Calu3 (cell line): ENCODE results near the gene KLF15. TPM values are rescaled to one million over a fixed set of nuclear protein-coding genes. Genes with fewer than 3 reads are reported as not detected.

Source experiments
- BruUV-seq: library from RNA; stranded (reverse); fragments of 400-500 nt; replicated peaks from 2 replicates; lab custom pipeline; 2021; lab: Mats Ljungman, UMichigan
- CTCF ChIA-PET: fragments of 300-600 bp; sonication (Branson Sonifier 250); formaldehyde crosslinking; loops from one replicate; lab custom pipeline; 2022; ENCODE audit warnings: antibody characterized with exemption; lab: Charles Lee
- DNase-seq: peaks from one replicate; pipeline ENCODE4 v3.0.0; 2022
- H3K27ac Mint-ChIP-seq: one replicate; pipeline ENCODE4 v1.8.0; 2022; ENCODE audit warnings: mixed read lengths; ENCODE audit not compliant: unreplicated experiment
- H3K27me3 Mint-ChIP-seq: one replicate; pipeline ENCODE4 v1.8.0; 2022; ENCODE audit warnings: mixed read lengths; ENCODE audit not compliant: unreplicated experiment
- H3K36me3 Mint-ChIP-seq: one replicate; pipeline ENCODE4 v1.8.0; 2022; ENCODE audit warnings: mild to moderate bottlenecking, moderate library complexity, mixed read lengths; ENCODE audit not compliant: insufficient read depth, unreplicated experiment
- H3K4me1 Mint-ChIP-seq: one replicate; pipeline ENCODE4 v1.8.0; 2022; ENCODE audit warnings: mild to moderate bottlenecking, low read depth, mixed read lengths; ENCODE audit not compliant: unreplicated experiment
- H3K4me3 Mint-ChIP-seq: one replicate; pipeline ENCODE4 v1.8.0; 2022; ENCODE audit warnings: mild to moderate bottlenecking, low read depth, moderate library complexity, mixed read lengths; ENCODE audit not compliant: unreplicated experiment
- H3K9me3 Mint-ChIP-seq: one replicate; pipeline ENCODE4 v1.8.0; 2022; ENCODE audit warnings: low read depth, mixed read lengths; ENCODE audit not compliant: unreplicated experiment
- intact Hi-C: fragments of 100-400 bp; cut with micrococcal nuclease; formaldehyde crosslinking; loops from one replicate; pipeline ENCODE4 v1.10.0; 2022; ENCODE audit not compliant: unreplicated experiment
- total RNA-seq: library from RNA; stranded (reverse); gene quantifications from 2 replicates; pipeline ENCODE4 v1.2.3, GENCODE V29; 2022
- TF ChIP-seq, protein P1 (sequence below): fragments of 200-600 bp; IDR thresholded peaks from one replicate; pipeline ENCODE4 v1.8.0; 2022; ENCODE audit warnings: antibody characterized with exemption; ENCODE audit not compliant: unreplicated experiment

KLF15 gene
- total RNA-seq, 1 experiment from 2014 or later: 8.2 TPM

DNA sequence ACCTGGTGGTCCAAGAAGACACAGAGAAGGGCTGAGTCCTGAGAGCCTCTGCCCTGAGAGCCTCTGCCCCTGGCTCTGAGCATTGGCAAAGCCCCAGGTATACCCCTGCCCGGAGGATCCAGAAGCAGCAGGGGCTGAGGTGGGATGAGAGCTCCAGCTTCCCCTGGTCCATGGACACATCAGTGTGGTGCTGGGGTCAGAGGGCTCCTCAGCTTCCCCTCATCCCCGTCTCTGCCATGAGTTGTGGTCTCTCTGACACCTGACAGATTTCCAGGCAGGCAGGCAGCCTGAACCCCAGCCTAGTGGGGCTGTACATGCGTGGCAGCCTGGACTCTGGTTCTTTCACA is 3.5 kb upstream of the KLF15 start:
- no peak overlapping the region for H3K27ac Mint-ChIP-seq
- TF ChIP-seq, protein P1, sequence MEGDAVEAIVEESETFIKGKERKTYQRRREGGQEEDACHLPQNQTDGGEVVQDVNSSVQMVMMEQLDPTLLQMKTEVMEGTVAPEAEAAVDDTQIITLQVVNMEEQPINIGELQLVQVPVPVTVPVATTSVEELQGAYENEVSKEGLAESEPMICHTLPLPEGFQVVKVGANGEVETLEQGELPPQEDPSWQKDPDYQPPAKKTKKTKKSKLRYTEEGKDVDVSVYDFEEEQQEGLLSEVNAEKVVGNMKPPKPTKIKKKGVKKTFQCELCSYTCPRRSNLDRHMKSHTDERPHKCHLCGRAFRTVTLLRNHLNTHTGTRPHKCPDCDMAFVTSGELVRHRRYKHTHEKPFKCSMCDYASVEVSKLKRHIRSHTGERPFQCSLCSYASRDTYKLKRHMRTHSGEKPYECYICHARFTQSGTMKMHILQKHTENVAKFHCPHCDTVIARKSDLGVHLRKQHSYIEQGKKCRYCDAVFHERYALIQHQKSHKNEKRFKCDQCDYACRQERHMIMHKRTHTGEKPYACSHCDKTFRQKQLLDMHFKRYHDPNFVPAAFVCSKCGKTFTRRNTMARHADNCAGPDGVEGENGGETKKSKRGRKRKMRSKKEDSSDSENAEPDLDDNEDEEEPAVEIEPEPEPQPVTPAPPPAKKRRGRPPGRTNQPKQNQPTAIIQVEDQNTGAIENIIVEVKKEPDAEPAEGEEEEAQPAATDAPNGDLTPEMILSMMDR: no peak
- H3K4me3 Mint-ChIP-seq: no peak overlapping the region
- no peak for DNase-seq
- no TSS peak for BruUV-seq
- intact Hi-C loops: no loop called here
- peaks cover 23% of the 10 kb centered on the region for H3K36me3 Mint-ChIP-seq
- H3K27me3 Mint-ChIP-seq: peaks cover 82% of the 10 kb centered on the region
- CTCF ChIA-PET: no interaction called here
- no peaks in the 10 kb centered on the region for H3K9me3 Mint-ChIP-seq
- H3K4me1 Mint-ChIP-seq: peaks cover 17% of the 10 kb centered on the region

DNA sequence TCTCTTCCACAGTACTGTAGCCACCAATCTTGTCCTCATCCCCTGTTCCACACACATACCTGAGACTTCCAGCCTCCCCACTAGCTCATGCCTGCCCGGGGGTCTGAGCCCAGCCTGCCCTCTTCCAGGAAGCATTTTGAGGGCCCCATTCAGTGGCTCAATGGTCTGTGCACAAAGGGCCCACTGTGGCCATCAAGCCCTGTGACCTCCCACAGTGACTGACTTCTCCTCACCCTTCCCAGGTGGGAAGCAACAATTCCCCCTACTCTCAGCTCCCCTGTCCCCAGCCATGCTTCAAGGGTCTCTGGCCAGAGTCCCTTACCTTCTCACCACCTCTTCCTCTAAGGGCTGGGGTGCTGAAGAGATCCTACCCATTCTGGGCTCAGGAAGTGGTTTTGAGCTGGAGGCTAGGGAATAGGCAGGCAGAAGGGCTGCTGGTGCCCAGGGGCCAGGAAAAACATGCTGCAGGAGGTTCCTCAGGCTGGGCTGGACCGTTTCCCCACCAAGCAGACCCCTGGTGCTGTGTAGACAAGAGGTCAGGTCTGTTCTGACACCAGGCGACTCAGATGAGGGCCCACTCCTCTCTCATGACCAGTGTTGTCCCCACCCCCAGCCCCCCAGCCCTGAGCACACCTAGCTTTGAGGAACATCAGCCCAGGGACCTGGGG is 3.0 kb upstream of the KLF15 start:
- intact Hi-C loops: no loop called here
- Mint-ChIP-seq H3K4me3 (no peak overlapping the region), H3K4me1 (peaks cover 22% of the 10 kb centered on the region), H3K27me3 (peaks cover 77% of the 10 kb centered on the region), H3K36me3 (peaks cover 23% of the 10 kb centered on the region), H3K9me3 (no peaks in the 10 kb centered on the region), H3K27ac (no peak overlapping the region)
- TF ChIP-seq, protein P1: no peak
- BruUV-seq: no TSS peak
- CTCF ChIA-PET: interaction anchor here (1.2 kb wide), 1 partner anchor 29 kb away, joined by 3 read pairs; no protein-coding TSS in a partner anchor
- DNase-seq: no peak

DNA sequence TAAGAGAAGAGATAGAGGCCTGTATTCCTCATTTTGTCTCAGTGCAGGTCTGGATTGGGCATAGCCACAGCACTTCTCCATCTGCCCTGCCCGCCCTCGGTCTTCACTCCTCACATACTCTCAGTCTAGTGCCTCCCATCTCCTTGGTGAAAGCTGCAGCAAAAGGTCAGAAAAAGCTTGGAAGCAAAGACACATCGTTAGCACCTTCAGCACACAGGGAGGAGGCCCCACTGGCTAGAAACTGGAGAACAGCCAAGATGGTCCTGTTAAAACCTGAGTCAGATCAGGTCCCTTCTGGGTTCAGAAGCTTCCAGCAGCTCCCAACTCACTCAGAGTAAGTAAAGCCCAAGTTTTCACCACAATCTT is 1.6 kb upstream of the KLF15 start:
- intact Hi-C loops: loop anchor here (5.0 kb wide), 2 partner anchors 71 to 146 kb away; no protein-coding TSS in a partner anchor
- CTCF ChIA-PET: interaction anchor here (1.2 kb wide), 1 partner anchor 30 kb away, joined by 3 read pairs; no protein-coding TSS in a partner anchor
- TF ChIP-seq, protein P1: no peak
- Mint-ChIP-seq H3K36me3 (peaks cover 23% of the 10 kb centered on the region), H3K27me3 (peaks cover 64% of the 10 kb centered on the region), H3K4me3 (no peak overlapping the region), H3K4me1 (peaks cover 24% of the 10 kb centered on the region), H3K9me3 (no peaks in the 10 kb centered on the region), H3K27ac (no peak overlapping the region)
- no TSS peak for BruUV-seq
- DNase-seq: no peak

DNA sequence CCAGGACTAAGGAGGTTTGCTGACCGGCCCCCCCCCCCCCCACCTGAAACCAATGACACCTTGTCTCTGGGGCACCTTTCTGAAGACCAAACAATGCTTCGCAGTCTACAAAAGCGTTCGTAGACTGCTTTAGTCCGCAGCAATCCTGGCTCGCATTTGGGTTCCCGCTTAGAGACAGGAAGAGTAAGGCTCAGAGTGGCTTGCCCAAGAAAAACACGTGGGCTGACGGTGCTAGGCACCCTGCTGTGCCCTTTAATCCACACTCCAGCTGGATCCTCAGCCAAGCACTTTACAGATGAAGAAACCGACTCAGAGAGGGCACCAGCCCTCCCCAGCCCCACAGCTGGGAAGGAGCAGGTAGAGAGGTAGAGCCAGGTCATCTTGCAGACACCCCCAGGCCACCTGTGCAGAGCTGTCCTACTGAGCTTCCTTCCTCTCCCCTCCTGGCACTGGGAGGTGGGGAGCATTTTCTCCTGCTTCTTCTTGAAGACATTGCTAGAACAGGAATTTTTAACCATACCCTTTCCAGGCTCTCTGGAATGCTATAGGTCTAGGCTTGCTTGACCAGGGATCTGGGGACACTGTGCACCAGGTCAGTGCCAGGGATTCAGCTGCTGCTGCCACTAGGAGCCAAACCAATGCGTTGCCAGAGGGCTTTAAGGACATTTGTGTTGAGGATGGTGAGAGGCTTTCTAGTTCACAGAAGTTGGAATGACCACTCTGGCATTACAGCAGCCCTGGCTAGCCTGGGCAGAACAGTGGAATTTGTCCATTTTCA is 1.0 kb upstream of the KLF15 start:
- TF ChIP-seq, protein P1: no peak
- H3K4me1 Mint-ChIP-seq: peaks cover 24% of the 10 kb centered on the region
- intact Hi-C loops: loop anchor here (5.0 kb wide), 2 partner anchors 71 to 146 kb away; no protein-coding TSS in a partner anchor
- H3K27ac Mint-ChIP-seq: peak overlapping the region; percentile 64
- H3K9me3 Mint-ChIP-seq: no peaks in the 10 kb centered on the region
- H3K27me3 Mint-ChIP-seq: peaks cover 58% of the 10 kb centered on the region
- peaks cover 23% of the 10 kb centered on the region for H3K36me3 Mint-ChIP-seq
- no peak for DNase-seq
- CTCF ChIA-PET: interaction anchor here (0.5 to 1.2 kb wide), 4 partner anchors 13 to 112 kb away, joined by 3 to 15 read pairs (median 9); no protein-coding TSS in a partner anchor
- peak overlapping the region; percentile 98 for H3K4me3 Mint-ChIP-seq
- no TSS peak for BruUV-seq
